HepG2 (cell line): ENCODE measurements around the gene RBM12. TPM values are rescaled to one million over a fixed set of nuclear protein-coding genes. Genes with fewer than 3 reads are reported as not detected.

Experiments
- CCDC6 ChIP-seq: sonication (generic); formaldehyde crosslinking; IDR thresholded peaks from 2 replicates; pipeline ENCODE4 v1.8.1; 2022; ENCODE audit warnings: mild to moderate bottlenecking, missing genetic modification reagents, moderate library complexity
- FOXK1 ChIP-seq: sonication (generic); formaldehyde crosslinking; IDR thresholded peaks from 2 replicates; pipeline ENCODE4 v1.4.0; 2020; ENCODE audit warnings: low read depth, missing genetic modification reagents, borderline replicate concordance
- MEIS1 ChIP-seq: sonication (generic); formaldehyde crosslinking; IDR thresholded peaks from 2 replicates; pipeline ENCODE4 v1.9.0; 2021; ENCODE audit warnings: mild to moderate bottlenecking, missing genetic modification reagents, moderate library complexity, borderline replicate concordance
- PRPF4 ChIP-seq: fragments of 200-400 bp; formaldehyde crosslinking; IDR thresholded peaks from 2 replicates; pipeline ENCODE4 v1.6.1; 2016; ENCODE audit warnings: low read length, low read depth; ENCODE audit not compliant: poor library complexity, severe bottlenecking
- PTBP1 ChIP-seq: fragments of 200-400 bp; formaldehyde crosslinking; IDR thresholded peaks from 2 replicates; pipeline ENCODE4 v1.6.1; 2018; ENCODE audit warnings: low read length, low read depth; ENCODE audit not compliant: poor library complexity, severe bottlenecking
- SNAPC2 ChIP-seq: sonication (generic); formaldehyde crosslinking; IDR thresholded peaks from 2 replicates; pipeline ENCODE4 v1.8.1; 2022; ENCODE audit warnings: mild to moderate bottlenecking, missing genetic modification reagents
- SOX6 ChIP-seq, 2 experiments: fragments of 450-650 bp in 1 of 2; sonication (generic) in 1 of 2; formaldehyde crosslinking in 1 of 2; IDR thresholded peaks; 2 replicates each; pipeline versions ENCODE4 v1.4.0 to v1.6.1; 2017 to 2020; ENCODE audit warnings: antibody characterized with exemption in 1 of 2, mild to moderate bottlenecking in 1 of 2, missing genetic modification reagents in 1 of 2
- SP1 ChIP-seq, 2 experiments: fragments of 450-650 bp in 1 of 2; sonication (generic) in 1 of 2; formaldehyde crosslinking in 1 of 2; IDR thresholded peaks; 2 replicates each; pipeline versions ENCODE4 v1.4.0 to v1.6.1; 2016 to 2020; ENCODE audit warnings: missing genetic modification reagents in 1 of 2
- TBX3 ChIP-seq: fragments of 450-650 bp; IDR thresholded peaks from 2 replicates; pipeline ENCODE4 v1.6.1; 2017; ENCODE audit warnings: antibody characterized with exemption, mild to moderate bottlenecking, inconsistent platforms, borderline replicate concordance
- TEAD2 ChIP-seq: sonication (generic); formaldehyde crosslinking; IDR thresholded peaks from 2 replicates; pipeline ENCODE4 v1.9.0; 2021; ENCODE audit warnings: missing genetic modification reagents
- TP53 ChIP-seq: sonication (generic); formaldehyde crosslinking; conservative IDR thresholded peaks from 2 replicates; pipeline ENCODE4 v1.4.0; 2020; ENCODE audit warnings: missing genetic modification reagents
- ZMAT3 ChIP-seq: sonication (generic); formaldehyde crosslinking; conservative IDR thresholded peaks from 2 replicates; pipeline ENCODE4 v1.7.0; 2021; ENCODE audit warnings: missing genetic modification reagents
- ZMYM4 ChIP-seq: sonication (generic); formaldehyde crosslinking; IDR thresholded peaks from 2 replicates; pipeline ENCODE4 v1.8.1; 2023; ENCODE audit warnings: mild to moderate bottlenecking, missing genetic modification reagents
- ZNF101 ChIP-seq: sonication (generic); formaldehyde crosslinking; IDR thresholded peaks from 2 replicates; pipeline ENCODE4 v1.4.0; 2020; ENCODE audit warnings: mild to moderate bottlenecking, low read depth, missing genetic modification reagents, borderline replicate concordance
- ZNF713 ChIP-seq: sonication (generic); formaldehyde crosslinking; IDR thresholded peaks from 2 replicates; pipeline ENCODE4 v1.4.0; 2020; ENCODE audit warnings: mild to moderate bottlenecking, missing genetic modification reagents
- ZSCAN22 ChIP-seq: sonication (generic); formaldehyde crosslinking; IDR thresholded peaks from 2 replicates; pipeline ENCODE4 v1.4.0; 2020; ENCODE audit warnings: mild to moderate bottlenecking, missing genetic modification reagents
- polyA plus RNA-seq, 8 experiments: library from polyadenylated mRNA; depleted of rRNA in 3 of 8; stranded (reverse) in 7 of 8; unstranded in 1 of 8; fragments of >200 nt; fragmentation: Illumina TruSeq in 4 of 8; extraction: Trizol in 4 of 8; gene quantifications; 2 replicates each; pipeline versions ENCODE4 v1.2.1 to v1.2.3, GENCODE V29; 2011 to 2016; ENCODE audit warnings: low read depth in 4 of 8, missing spikeins in 1 of 8, mixed read lengths in 1 of 8; ENCODE audit not compliant: insufficient read depth in 1 of 8
- total RNA-seq, 5 experiments: library from RNA; depleted of rRNA; stranded (reverse); fragments of >200 nt; fragmentation: Illumina TruSeq; extraction: Trizol; gene quantifications; 2 replicates each; pipeline ENCODE4 v1.2.3, GENCODE V29; 2016; ENCODE audit warnings: low read depth in 1 of 5
- TF ChIP-seq, protein P1 (sequence below): sonication (generic); formaldehyde crosslinking; IDR thresholded peaks from 2 replicates; pipeline ENCODE4 v1.5.0; 2020; ENCODE audit warnings: missing genetic modification reagents
- TF ChIP-seq, protein P2 (sequence below): IDR thresholded peaks from 2 replicates; pipeline ENCODE4 v1.6.1; 2012; ENCODE audit warnings: inconsistent platforms
- TF ChIP-seq, protein P3 (sequence below), 2 experiments: IDR thresholded peaks; 2 replicates each; pipeline ENCODE4 v1.6.1; 2011 to 2012; ENCODE audit warnings: low read length in 2 of 2, borderline replicate concordance in 1 of 2, low read depth in 1 of 2, mild to moderate bottlenecking in 1 of 2, moderate library complexity in 1 of 2
- TF ChIP-seq, protein P4 (sequence below): sonication (generic); formaldehyde crosslinking; IDR thresholded peaks from 2 replicates; pipeline ENCODE4 v1.8.1; 2023; ENCODE audit warnings: mild to moderate bottlenecking, missing genetic modification reagents, borderline replicate concordance
- TF ChIP-seq, protein P5 (sequence below): sonication (generic); formaldehyde crosslinking; IDR thresholded peaks from 2 replicates; pipeline ENCODE4 v1.4.0; 2020; ENCODE audit warnings: mild to moderate bottlenecking, low read depth, missing genetic modification reagents

RBM12 gene
- total and polyA plus RNA-seq, 2 of the 13 experiments (the other 11 are each of a cell fraction or from before 2014, with no cell fraction given): 97.9 to 104 TPM

DNA sequence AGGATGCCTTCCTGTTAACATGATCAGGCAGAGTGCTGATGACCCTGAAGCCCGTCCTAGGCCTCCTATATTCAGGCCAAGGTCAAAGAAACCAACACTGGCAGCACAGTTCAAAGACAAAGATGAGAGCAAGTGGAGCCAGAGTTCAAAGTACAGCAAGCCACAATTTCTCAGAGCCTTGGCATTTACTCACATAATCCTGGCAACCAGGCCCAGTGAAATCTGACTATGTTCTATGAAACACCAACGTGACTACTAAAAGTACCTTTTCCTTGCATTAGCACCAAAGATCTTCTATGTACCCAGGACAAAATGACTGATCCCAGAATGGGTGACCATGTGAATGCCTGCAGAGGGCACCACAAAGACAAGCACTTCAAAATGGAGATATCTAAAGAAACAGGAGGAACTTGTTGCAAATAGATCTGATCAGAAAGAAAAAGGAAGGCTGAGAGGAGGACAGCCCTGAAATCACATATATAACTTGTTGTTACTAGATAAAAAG lies 30.6 kb upstream of the RBM12 start (continued):
- TF ChIP-seq, protein P1, sequence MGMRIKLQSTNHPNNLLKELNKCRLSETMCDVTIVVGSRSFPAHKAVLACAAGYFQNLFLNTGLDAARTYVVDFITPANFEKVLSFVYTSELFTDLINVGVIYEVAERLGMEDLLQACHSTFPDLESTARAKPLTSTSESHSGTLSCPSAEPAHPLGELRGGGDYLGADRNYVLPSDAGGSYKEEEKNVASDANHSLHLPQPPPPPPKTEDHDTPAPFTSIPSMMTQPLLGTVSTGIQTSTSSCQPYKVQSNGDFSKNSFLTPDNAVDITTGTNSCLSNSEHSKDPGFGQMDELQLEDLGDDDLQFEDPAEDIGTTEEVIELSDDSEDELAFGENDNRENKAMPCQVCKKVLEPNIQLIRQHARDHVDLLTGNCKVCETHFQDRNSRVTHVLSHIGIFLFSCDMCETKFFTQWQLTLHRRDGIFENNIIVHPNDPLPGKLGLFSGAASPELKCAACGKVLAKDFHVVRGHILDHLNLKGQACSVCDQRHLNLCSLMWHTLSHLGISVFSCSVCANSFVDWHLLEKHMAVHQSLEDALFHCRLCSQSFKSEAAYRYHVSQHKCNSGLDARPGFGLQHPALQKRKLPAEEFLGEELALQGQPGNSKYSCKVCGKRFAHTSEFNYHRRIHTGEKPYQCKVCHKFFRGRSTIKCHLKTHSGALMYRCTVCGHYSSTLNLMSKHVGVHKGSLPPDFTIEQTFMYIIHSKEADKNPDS (CRISPR knock-in tag): 0 out of 2 replicates have a peak, but pooled peaks have one; percentile 60
- TF ChIP-seq SP1 (IDR thresholded peaks at IDR 0.05) (no peak), SP1 (CRISPR knock-in tag; IDR thresholded peaks at IDR 0.05) (no peak), ZNF713 (0 out of 2 replicates have a peak, but pooled peaks have one; percentile 45), PTBP1 (no peak), TEAD2 (CRISPR knock-in tag) (no peak), MEIS1 (no peak), ZSCAN22 (no peak), ZMAT3 (CRISPR knock-in tag) (no peak), PRPF4 (no peak), TP53 (CRISPR knock-in tag) (no peak), ZMYM4 (peak; percentile 25; the same call in 1 of the 2 replicates), SOX6 (IDR thresholded peaks at IDR 0.05) (no peak), SOX6 (CRISPR knock-in tag; IDR thresholded peaks at IDR 0.05) (peak; percentile 75), CCDC6 (CRISPR knock-in tag) (no peak), TBX3 (0 out of 2 replicates have a peak, but pooled peaks have one; percentile 19), SNAPC2 (no peak), FOXK1 (CRISPR knock-in tag) (peak; percentile 24; the same call in 1 of the 2 replicates), ZNF101 (no peak)
- TF ChIP-seq, protein P2, sequence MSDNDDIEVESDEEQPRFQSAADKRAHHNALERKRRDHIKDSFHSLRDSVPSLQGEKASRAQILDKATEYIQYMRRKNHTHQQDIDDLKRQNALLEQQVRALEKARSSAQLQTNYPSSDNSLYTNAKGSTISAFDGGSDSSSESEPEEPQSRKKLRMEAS: peak; percentile 36; the same call in 1 of the 2 replicates
- TF ChIP-seq, protein P3, sequence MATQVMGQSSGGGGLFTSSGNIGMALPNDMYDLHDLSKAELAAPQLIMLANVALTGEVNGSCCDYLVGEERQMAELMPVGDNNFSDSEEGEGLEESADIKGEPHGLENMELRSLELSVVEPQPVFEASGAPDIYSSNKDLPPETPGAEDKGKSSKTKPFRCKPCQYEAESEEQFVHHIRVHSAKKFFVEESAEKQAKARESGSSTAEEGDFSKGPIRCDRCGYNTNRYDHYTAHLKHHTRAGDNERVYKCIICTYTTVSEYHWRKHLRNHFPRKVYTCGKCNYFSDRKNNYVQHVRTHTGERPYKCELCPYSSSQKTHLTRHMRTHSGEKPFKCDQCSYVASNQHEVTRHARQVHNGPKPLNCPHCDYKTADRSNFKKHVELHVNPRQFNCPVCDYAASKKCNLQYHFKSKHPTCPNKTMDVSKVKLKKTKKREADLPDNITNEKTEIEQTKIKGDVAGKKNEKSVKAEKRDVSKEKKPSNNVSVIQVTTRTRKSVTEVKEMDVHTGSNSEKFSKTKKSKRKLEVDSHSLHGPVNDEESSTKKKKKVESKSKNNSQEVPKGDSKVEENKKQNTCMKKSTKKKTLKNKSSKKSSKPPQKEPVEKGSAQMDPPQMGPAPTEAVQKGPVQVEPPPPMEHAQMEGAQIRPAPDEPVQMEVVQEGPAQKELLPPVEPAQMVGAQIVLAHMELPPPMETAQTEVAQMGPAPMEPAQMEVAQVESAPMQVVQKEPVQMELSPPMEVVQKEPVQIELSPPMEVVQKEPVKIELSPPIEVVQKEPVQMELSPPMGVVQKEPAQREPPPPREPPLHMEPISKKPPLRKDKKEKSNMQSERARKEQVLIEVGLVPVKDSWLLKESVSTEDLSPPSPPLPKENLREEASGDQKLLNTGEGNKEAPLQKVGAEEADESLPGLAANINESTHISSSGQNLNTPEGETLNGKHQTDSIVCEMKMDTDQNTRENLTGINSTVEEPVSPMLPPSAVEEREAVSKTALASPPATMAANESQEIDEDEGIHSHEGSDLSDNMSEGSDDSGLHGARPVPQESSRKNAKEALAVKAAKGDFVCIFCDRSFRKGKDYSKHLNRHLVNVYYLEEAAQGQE (IDR thresholded peaks at IDR 0.05; ENCODE audit: borderline replicate concordance in 1 of 2, low read depth in 1 of 2, low read length in 2 of 2): no peak
- TF ChIP-seq, protein P4, sequence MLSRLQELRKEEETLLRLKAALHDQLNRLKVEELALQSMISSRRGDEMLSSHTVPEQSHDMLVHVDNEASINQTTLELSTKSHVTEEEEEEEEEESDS (CRISPR knock-in tag): no peak
- TF ChIP-seq, protein P5, sequence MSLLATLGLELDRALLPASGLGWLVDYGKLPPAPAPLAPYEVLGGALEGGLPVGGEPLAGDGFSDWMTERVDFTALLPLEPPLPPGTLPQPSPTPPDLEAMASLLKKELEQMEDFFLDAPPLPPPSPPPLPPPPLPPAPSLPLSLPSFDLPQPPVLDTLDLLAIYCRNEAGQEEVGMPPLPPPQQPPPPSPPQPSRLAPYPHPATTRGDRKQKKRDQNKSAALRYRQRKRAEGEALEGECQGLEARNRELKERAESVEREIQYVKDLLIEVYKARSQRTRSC (CRISPR knock-in tag): no peak
